KBM-7 (cell line): ENCODE results near the gene TNIK.
"Not testable (repeated sequence)": the region's sequence is repeated elsewhere in the genome, so short reads cannot be mapped to it uniquely, and the experiment has no call there.

ENCODE experiments used
- DNase-seq: peaks from one replicate; pipeline ENCODE4 v3.0.0-alpha.2; 2015
- in situ Hi-C: fragments of 300-500 bp; cut with MboI; formaldehyde crosslinking; loops from 2 replicates; pipeline ENCODE4 v1.14.3; 2020; ENCODE audit warnings: low sequenced_read_pairs, low pct_unique_long_range_greater_than_20kb, mixed read lengths

Gene TNIK

DNA sequence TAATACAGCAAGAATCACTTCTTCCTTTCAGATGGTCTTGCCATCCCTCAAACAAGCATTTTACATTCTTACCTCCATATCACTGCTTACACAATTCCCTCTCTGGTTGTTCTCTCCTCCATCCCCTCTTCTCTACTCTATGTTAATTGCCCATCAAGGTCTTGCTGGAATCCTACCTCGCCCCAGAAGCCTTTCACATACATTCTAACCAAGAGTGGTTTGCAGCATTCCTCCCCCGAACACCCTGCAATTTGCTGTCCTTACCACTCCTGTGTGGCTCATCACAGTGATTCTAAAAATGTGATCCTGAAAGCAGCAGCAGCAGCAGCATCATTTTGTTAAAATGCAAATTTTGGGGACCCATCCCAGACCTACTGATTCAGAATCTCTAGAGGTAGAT lies 30.6 kb downstream of the TNIK start:
- in situ Hi-C loops, result no loop called here
- no peak for DNase-seq

DNA sequence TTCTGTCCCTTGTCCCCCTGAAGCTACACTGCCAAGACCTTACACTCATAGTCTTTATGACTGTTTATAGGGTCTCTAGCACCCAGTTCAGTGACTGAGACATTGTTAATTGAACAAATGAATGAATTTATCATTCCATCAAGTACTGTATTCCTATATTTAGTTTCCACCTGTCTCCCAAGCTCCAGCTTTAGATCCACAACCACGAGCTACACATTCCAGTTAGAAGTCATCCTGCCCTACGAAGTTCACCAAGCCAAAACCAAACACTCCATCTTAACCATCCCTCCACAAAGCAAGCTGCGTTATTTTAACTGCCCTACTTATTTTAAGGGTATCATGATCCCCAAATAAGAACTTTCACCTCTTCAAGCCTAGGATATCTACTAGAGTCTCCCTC lies 31.3 kb downstream of the TNIK start:
- DNase-seq, result no peak
- in situ Hi-C loops, result no loop called here

DNA sequence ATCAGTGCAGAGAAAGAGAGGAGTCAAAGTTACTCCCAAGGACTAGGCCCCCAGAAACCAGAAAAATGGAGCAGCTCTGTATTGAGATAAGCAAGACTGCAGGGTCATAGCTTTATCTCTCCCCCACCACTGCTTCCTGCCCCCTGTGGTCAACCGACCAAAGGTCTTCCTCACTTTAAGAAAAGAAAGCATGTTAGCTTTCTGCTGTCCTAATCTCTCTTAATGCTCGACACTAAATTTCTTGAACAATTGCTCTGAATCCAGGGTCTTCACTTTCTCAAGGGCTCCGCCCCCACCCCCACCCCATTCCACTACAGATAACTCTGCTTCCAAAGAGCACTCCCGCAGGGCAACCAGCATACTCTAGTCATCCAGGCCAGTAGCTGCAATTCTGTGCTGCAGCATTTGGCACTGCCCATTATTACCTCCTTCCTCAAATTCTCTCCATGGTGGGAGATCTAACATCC lies 31.9 kb downstream of the TNIK start:
- DNase-seq, result peak; percentile 64
- in situ Hi-C loops, result no loop called here

DNA sequence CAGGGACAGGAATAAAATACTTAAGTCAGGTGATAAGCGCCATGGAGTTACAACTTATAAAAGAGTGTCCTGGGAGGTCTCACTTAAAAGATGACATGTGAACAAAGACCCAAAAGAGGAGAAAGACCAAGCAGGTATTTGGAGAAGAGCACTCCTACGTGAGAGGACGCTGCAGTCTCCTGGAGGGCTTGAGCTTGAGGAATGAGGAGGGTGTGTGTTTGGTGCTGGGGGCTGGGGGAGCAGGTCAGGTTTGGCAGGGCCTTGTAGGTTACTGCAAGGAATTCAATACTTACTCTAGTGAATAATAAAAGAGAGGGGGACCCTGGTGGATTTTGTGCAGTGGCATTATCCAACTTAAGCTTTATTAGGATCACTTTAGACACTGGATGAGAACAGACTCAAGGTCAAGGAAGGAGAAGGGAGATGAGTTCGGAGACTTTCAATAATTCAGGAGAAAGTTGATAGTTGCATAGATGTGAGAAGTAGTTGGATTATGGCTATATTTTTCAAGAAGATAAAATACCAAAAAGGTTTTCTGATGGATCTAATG lies 32.4 kb downstream of the TNIK start:
- DNase-seq, result peak; percentile 4
- in situ Hi-C loops, result no loop called here

DNA sequence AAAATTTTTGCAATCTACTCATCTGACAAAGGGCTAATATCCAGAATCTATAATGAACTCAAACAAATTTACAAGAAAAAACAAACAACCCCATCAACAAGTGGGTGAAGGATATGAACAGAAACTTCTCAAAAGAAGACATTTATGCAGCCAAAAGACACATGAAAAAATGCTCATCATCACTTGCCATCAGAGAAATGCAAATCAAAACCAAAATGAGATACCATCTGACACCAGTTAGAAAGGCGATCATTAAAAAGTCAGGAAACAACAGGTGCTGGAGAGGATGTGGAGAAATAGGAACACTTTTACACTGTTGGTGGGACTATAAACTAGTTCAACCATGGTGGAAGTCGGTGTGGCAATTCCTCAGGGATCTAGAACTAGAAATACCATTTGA lies 36.1 kb downstream of the TNIK start:
- in situ Hi-C loops, DNase-seq: not testable (repeated sequence)

DNA sequence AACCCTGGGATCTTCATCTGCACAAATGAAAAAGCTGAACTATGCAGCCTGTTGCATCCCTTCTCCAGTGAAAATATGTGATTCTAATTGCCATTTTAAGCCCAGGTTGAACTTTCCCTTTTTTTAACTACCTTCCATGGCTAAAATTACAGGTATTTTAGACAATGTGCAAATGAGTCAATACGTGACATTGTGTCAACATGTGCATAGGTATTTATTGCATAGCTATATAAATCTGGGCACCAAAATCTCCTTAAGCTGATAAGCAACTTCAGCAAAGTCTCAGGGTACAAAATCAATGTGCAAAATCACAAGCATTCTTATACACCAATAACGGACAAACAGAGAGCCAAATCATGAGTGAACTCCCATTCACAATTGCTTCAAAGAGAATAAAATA lies 37.4 kb downstream of the TNIK start:
- in situ Hi-C loops, DNase-seq: not testable (repeated sequence)

DNA sequence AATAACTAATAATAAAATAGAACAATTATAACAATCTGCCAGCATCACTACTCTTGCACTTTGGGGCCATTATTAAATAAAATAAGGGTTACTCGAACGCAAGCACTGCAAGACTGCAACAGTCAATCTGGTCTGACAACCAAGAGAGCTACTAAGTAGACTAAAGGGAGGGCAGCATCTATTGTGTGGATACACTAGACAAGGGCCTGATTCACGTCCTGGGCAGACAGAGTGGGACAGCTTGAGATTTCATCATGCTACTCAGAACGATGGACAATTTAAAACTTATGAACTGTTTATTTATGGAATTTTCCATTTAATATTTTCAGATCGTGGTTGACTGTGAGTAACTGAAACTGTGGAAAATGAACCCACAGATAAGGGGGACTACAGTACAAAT lies 39.5 kb downstream of the TNIK start:
- in situ Hi-C loops, result no loop called here

DNA sequence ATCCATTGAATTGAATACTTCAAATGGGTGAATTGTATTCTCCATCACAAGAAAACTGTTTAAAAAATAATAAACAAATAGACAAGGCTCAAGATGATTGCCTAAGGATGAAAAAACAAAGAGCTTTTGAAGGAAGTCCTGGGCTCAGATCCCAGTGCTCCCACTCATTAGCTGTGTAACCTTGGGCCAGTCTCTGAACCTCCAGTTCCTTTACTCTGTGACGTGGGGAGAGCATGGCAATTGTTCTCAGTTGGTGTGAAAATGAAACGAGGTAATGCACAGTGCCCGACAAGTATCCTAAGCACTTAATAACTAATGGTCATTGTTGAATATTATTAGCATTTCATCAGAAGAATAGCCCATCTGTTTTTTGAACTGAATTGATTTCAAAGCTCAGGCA lies 40.7 kb downstream of the TNIK start:
- in situ Hi-C loops, result no loop called here
- no peak for DNase-seq

More for the DNA sequence above, 39.5 kb downstream of the TNIK start:
- DNase-seq, result no peak

DNA sequence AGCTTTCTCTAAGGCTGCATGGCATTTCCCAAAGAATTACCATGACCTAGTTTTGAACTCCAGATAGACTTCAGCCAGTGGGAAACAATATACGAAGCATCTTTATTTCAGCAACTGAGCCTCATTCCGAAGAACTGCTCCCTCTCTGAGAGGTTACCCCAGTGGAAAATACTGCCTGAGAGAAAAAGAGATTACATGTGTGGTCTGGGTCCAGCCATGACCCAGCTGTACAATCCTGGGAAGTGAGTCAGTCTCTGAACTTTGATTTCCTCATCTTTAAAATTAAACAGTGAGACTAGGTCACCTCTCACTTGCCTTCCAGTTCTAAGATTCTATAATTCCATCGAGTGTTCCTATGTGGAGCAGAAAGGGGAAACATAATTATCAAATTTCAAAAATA lies 42.4 kb downstream of the TNIK start:
- in situ Hi-C loops, result no loop called here
- no peak for DNase-seq

DNA sequence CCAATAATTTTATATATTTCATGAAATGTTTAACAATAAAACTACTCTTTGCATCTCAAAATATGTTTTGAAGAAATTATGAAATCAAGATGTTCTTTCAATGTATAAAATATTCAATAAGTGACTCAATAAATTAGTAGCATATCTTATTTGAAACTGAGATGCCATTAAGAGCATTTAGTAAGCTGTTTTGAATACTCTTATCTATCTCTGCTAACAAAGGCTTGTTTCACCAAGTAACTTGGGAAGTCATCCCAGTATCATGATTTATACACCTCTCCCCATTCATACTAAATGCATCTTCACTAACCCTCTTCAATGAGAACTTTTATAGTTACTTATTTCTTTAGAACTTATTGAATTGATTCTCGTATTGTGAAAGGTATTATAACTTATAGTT lies 43.1 kb downstream of the TNIK start:
- DNase-seq, result no peak
- in situ Hi-C loops, result no loop called here

DNA sequence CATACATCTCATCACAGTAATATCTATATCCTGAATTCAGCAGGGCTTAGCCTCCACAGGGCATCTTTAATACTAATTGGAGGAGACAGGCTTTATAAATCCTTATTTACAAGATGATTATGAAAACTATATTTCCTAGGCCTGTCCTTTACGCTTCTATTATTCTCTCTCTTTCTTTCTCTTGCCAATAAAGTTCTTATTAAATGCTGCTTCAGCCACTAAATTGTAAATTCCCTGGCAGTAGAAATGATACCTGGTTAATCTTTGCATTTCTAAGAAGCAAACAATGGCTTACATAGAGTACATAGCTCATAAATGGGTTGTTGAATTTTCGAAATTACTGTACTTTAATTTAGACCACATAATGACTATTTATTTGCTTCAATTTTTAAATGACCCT lies 43.5 kb downstream of the TNIK start:
- in situ Hi-C loops, result no loop called here
- no peak for DNase-seq

DNA sequence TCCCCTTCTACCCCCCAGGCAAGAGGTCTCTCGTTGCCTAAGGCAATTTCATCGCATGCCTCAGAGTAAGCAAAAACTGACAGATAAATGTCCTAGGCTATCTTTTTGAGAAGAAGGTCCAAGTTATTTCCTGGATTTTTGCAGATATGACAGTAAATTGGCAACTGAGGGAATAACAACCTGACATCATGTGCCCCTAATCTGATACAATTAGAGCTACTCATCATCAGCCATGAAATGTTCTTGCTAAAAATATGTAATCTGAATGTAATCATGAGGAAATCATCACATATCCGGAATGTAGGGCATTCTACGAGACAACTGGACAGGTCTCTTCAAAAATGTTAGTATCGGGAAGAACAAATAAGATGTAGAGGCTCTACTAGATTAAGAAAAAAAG lies 44.1 kb downstream of the TNIK start:
- no peak for DNase-seq
- in situ Hi-C loops, result no loop called here

DNA sequence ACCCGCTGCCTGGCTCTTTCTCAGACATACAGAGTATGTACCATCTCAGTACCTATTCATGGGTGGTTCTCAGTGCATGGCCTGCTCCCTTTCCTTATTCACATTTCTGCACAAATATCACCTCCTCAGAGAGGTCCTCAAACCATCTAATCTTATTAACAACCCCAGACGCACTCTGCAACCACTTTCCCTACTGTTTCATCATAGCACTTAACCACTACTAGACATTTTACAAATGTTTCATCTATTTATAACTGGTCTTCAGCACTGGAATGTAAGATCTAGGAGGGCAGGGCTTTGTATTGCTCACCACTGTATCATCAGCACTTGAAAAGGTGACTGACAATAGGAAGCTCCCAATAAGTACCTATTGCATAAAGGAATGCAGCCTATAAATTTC lies 45.1 kb downstream of the TNIK start:
- in situ Hi-C loops, result no loop called here
- no peak for DNase-seq

DNA sequence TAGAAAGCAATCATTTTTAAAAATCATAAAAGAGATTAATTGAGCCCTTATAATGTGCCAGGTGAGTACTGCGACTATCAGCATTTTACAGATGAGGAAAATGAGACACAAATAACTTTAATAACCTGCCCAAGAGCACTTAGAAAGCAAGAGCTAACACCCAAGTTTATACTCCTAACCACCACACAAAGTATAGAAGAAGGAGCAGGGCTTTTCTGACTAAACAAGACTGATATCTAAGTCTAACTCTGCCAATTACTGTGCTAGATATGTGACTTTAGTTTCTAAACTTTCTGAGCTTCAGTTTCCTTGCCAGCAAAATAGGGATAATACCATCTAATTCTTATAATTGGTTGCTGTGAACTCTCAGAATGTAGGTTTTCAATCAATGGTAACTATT lies 47.7 kb downstream of the TNIK start:
- in situ Hi-C loops, result no loop called here
- no peak for DNase-seq

DNA sequence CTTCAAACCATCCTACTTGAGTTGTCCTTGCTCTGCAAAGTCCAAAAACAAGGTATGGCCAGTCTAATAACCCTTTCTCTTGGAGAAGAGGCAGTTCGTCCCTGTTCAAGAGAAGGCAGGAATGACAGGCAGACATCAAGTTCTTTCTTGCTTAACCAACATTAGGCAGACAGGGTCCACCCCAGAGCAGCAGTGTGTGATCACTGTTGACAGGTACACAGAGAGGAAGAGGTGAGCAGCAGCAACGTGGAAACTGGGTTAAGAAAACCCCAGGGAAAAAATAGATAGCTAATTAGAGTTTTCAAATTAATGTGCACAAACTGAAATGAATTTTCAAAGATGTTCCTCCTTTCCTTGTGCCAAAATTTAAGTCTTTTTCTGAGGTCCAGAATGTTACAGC lies 48.2 kb downstream of the TNIK start:
- in situ Hi-C loops, result no loop called here
- no peak for DNase-seq

DNA sequence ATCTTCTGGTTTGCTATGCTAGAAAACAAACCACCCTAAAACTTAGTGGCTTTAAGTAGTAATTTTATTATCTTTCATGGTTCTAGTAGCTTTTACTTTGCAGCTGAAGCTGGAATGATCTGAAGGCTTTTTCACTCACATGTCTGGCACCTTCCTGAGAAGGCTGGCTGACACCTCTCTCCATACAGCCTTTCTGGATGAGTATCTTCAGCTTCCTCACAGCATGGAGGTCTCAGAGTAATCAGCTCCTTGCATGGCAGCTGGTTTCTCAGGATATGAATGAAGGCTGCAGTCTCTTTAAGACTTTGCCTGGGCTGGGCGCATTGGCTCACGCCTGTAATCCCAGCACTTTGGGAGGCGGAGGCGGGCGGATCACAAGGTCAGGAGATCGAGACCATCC lies 50.0 kb downstream of the TNIK start:
- in situ Hi-C loops, result no loop called here
- no peak for DNase-seq

DNA sequence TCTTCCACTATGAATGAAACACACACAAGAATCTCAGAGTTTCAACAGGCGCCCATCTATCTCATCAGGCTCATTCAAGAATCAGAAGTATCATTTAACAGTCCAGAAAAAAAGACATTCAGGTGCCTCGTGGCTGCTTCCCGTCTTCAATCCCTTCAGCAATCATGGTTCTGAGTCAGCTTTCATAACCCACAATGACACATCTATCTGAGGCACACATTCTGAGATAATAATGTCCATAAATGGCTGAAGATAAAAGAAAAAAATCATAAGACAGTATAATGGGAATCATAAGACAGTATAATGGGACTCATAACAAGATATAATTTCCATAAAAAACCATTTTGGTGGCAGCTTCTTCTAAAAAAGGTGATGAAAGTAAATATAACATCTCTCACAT lies 52.4 kb downstream of the TNIK start:
- DNase-seq, result no peak
- in situ Hi-C loops, result no loop called here

DNA sequence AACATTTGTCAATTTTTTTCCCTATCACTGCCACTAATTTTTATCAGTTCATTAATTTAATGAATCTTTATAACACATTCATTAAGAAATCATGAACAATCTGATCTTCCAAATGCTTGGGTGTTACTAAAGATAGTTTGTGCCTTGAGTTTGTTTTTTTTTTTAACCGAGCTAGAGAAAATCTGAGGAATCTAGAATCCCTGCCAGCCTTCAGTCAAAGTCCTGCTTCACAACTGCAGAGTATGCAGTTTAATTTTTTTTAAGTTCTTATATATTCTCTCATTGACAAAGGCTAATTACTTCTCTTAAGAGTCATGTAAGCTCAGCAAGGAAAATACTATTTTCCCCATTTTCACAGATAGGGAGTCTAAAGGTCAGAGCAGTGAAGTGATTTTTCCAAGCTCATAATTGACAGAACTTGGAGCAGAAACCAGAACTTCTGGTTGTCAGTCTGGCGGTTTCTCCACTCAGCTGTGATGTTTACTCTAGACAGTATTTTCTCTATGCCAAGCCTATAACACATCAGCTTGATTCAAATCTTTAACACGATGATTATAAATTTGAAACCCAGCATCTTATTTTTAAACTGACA lies 55.7 kb downstream of the TNIK start:
- no peak for DNase-seq
- in situ Hi-C loops, result no loop called here

DNA sequence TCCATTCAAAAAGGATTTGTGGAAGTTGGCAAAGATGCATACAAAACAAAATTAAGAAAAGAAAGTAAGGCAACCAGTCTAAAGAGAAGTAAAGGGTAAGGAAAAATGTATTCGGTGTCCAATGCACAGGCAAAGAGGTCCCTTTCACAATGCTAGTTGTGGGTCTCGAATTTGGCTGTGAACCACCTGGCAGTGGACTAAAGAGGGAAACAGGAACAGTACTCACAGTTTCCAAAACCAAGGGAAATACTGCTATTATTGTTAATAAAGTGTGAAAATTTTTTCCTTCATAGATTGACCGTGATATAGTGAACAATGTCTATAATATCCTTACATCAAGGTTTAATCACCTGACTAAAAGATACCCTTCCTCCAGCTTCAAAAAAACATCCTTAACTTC lies 57.9 kb downstream of the TNIK start:
- in situ Hi-C loops, result no loop called here
- DNase-seq, result no peak

DNA sequence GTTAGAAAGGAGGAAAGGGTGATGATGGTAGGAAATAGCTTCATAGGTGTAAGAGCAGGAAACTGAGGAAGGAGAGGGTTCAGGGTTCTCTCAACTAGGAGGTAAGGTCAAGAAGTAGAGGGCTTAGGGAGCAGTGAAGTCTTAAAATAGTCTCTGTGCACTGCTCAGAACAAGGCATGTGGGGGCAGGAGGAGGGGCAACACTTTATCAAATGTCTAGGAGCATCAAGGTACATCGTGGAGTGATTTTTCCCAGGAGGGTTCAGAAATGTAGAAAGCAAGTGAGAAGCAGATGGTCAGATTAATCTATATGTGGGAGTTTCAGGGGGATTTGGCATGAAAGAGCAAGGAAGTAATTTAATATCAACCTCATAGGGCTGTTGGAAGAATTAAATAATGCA lies 58.8 kb downstream of the TNIK start:
- no peak for DNase-seq
- in situ Hi-C loops, result no loop called here

DNA sequence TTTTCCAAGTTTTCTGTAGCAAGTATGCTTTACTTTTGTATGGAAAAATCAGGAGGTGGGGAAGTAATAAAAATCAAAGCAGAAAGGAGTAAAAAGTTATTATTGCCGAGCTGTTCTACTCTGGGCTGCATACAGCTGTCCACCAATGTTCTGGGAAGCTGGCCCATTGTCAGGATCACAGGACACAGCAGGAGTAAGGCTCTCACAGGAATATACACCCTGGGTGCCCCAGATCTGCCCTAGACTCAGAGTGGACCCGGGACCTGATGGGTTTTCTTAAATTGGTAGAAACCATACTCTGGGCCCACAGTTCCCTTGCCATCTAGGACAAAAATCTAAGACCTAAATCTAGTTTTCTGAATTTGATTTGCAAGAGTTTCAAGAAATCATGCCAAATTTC lies 60.4 kb downstream of the TNIK start:
- DNase-seq, result no peak
- in situ Hi-C loops, result no loop called here
